ENCODE data around the gene HOXC13.

Gene HOXC13

GRCh38 chr12:53987787-53988230 is 49.2 kb downstream of the HOXC13 start:
- no peaks in the 10 kb centered on the region for H3K36me3 ChIP-seq (ENCODE audit: insufficient read depth, low read length)
- H3K9me3 ChIP-seq (ENCODE audit: low read length), result no peaks in the 10 kb centered on the region
- no peaks in the 10 kb centered on the region for H3K4me1 ChIP-seq (ENCODE audit: insufficient read depth, low read length)
- H3K27me3 ChIP-seq (ENCODE audit: insufficient read depth, low read length), result peaks cover 94% of the 10 kb centered on the region
- H3K4me3 ChIP-seq (ENCODE audit: low read length), result no peak overlapping the region
- H2AFZ ChIP-seq (ENCODE audit: low read depth, low read length), result no peak overlapping the region

- H3K4me3 ChIP-seq (ENCODE audit: low read length), result no peak overlapping the region
Measured at GRCh38 chr12:53988541-53989226, 50.1 kb downstream of the HOXC13 start.

GRCh38 chr12:53989227-53990113 is 50.8 kb downstream of the HOXC13 start:
- no peaks in the 10 kb centered on the region for H3K4me1 ChIP-seq (ENCODE audit: insufficient read depth, low read length)
- H3K27me3 ChIP-seq (ENCODE audit: insufficient read depth, low read length), result peaks cover 94% of the 10 kb centered on the region
- no peak overlapping the region for H2AFZ ChIP-seq (ENCODE audit: low read depth, low read length)
- H3K36me3 ChIP-seq (ENCODE audit: insufficient read depth, low read length), result no peaks in the 10 kb centered on the region
- no peak overlapping the region for H3K4me3 ChIP-seq (ENCODE audit: low read length)
- H3K9me3 ChIP-seq (ENCODE audit: low read length), result no peaks in the 10 kb centered on the region

More at GRCh38 chr12:53988541-53989226, 50.1 kb downstream of the HOXC13 start:
- Histone ChIP-seq H3K4me1 (ENCODE audit: insufficient read depth, low read length) (no peaks in the 10 kb centered on the region), H3K9me3 (ENCODE audit: low read length) (no peaks in the 10 kb centered on the region), H3K36me3 (ENCODE audit: insufficient read depth, low read length) (no peaks in the 10 kb centered on the region), H2AFZ (ENCODE audit: low read depth, low read length) (no peak overlapping the region), H3K27me3 (ENCODE audit: insufficient read depth, low read length) (peaks cover 94% of the 10 kb centered on the region)

GRCh38 chr12:53990311-53991076 is 51.9 kb downstream of the HOXC13 start:
- H2AFZ ChIP-seq (ENCODE audit: low read depth, low read length), result no peak overlapping the region
- no peak overlapping the region for H3K4me3 ChIP-seq (ENCODE audit: low read length)
- peaks cover 5% of the 10 kb centered on the region for H3K4me1 ChIP-seq (ENCODE audit: insufficient read depth, low read length)
- H3K36me3 ChIP-seq (ENCODE audit: insufficient read depth, low read length), result no peaks in the 10 kb centered on the region
- peaks cover 98% of the 10 kb centered on the region for H3K27me3 ChIP-seq (ENCODE audit: insufficient read depth, low read length)
- no peaks in the 10 kb centered on the region for H3K9me3 ChIP-seq (ENCODE audit: low read length)

- H3K4me1 ChIP-seq (ENCODE audit: insufficient read depth, low read length), result peaks cover 7% of the 10 kb centered on the region
Measured at GRCh38 chr12:53991077-53991460, 52.4 kb downstream of the HOXC13 start.

GRCh38 chr12:53992377-53992889 is 53.8 kb downstream of the HOXC13 start:
- H2AFZ ChIP-seq (ENCODE audit: low read depth, low read length), result no peak overlapping the region
- H3K4me1 ChIP-seq (ENCODE audit: insufficient read depth, low read length), result peaks cover 7% of the 10 kb centered on the region
- no peaks in the 10 kb centered on the region for H3K9me3 ChIP-seq (ENCODE audit: low read length)
- no peak overlapping the region for H3K4me3 ChIP-seq (ENCODE audit: low read length)
- H3K36me3 ChIP-seq (ENCODE audit: insufficient read depth, low read length), result no peaks in the 10 kb centered on the region
- H3K27me3 ChIP-seq (ENCODE audit: insufficient read depth, low read length), result peaks cover 98% of the 10 kb centered on the region

More at GRCh38 chr12:53991077-53991460, 52.4 kb downstream of the HOXC13 start:
- no peak overlapping the region for H3K4me3 ChIP-seq (ENCODE audit: low read length)
- no peak overlapping the region for H2AFZ ChIP-seq (ENCODE audit: low read depth, low read length)
- no peaks in the 10 kb centered on the region for H3K36me3 ChIP-seq (ENCODE audit: insufficient read depth, low read length)
- peaks cover 98% of the 10 kb centered on the region for H3K27me3 ChIP-seq (ENCODE audit: insufficient read depth, low read length)
- no peaks in the 10 kb centered on the region for H3K9me3 ChIP-seq (ENCODE audit: low read length)

GRCh38 chr12:53993162-53994008 is 54.8 kb downstream of the HOXC13 start:
- no peak overlapping the region for H2AFZ ChIP-seq (ENCODE audit: low read depth, low read length)
- peaks cover 7% of the 10 kb centered on the region for H3K4me1 ChIP-seq (ENCODE audit: insufficient read depth, low read length)
- no peaks in the 10 kb centered on the region for H3K36me3 ChIP-seq (ENCODE audit: insufficient read depth, low read length)
- no peaks in the 10 kb centered on the region for H3K9me3 ChIP-seq (ENCODE audit: low read length)
- H3K27me3 ChIP-seq (ENCODE audit: insufficient read depth, low read length), result peaks cover 98% of the 10 kb centered on the region
- no peak overlapping the region for H3K4me3 ChIP-seq (ENCODE audit: low read length)

GRCh38 chr12:53994009-53994263 is 55.3 kb downstream of the HOXC13 start:
- Histone ChIP-seq H3K4me1 (ENCODE audit: insufficient read depth, low read length) (peaks cover 7% of the 10 kb centered on the region), H3K4me3 (ENCODE audit: low read length) (no peak overlapping the region), H3K27me3 (ENCODE audit: insufficient read depth, low read length) (peaks cover 98% of the 10 kb centered on the region)

GRCh38 chr12:53994264-53995001 is 55.8 kb downstream of the HOXC13 start:
- H3K4me3 ChIP-seq (ENCODE audit: low read length), result no peak overlapping the region

More at GRCh38 chr12:53994009-53994263, 55.3 kb downstream of the HOXC13 start:
- no peaks in the 10 kb centered on the region for H3K36me3 ChIP-seq (ENCODE audit: insufficient read depth, low read length)
- H3K9me3 ChIP-seq (ENCODE audit: low read length), result no peaks in the 10 kb centered on the region
- H2AFZ ChIP-seq (ENCODE audit: low read depth, low read length), result no peak overlapping the region

GRCh38 chr12:53995002-53995377 is 56.4 kb downstream of the HOXC13 start:
- H3K27me3 ChIP-seq (ENCODE audit: insufficient read depth, low read length), result peaks cover 99% of the 10 kb centered on the region
- no peaks in the 10 kb centered on the region for H3K9me3 ChIP-seq (ENCODE audit: low read length)
- no peak overlapping the region for H2AFZ ChIP-seq (ENCODE audit: low read depth, low read length)
- H3K4me1 ChIP-seq (ENCODE audit: insufficient read depth, low read length), result peaks cover 7% of the 10 kb centered on the region
- no peak overlapping the region for H3K4me3 ChIP-seq (ENCODE audit: low read length)
- H3K36me3 ChIP-seq (ENCODE audit: insufficient read depth, low read length), result no peaks in the 10 kb centered on the region

More at GRCh38 chr12:53994264-53995001, 55.8 kb downstream of the HOXC13 start:
- Histone ChIP-seq H3K36me3 (ENCODE audit: insufficient read depth, low read length) (no peaks in the 10 kb centered on the region), H3K9me3 (ENCODE audit: low read length) (no peaks in the 10 kb centered on the region), H2AFZ (ENCODE audit: low read depth, low read length) (no peak overlapping the region), H3K27me3 (ENCODE audit: insufficient read depth, low read length) (peaks cover 98% of the 10 kb centered on the region), H3K4me1 (ENCODE audit: insufficient read depth, low read length) (peaks cover 7% of the 10 kb centered on the region)

GRCh38 chr12:53995378-53996239 is 57.0 kb downstream of the HOXC13 start:
- Histone ChIP-seq H3K27me3 (ENCODE audit: insufficient read depth, low read length) (peaks cover 99% of the 10 kb centered on the region), H3K9me3 (ENCODE audit: low read length) (no peaks in the 10 kb centered on the region), H2AFZ (ENCODE audit: low read depth, low read length) (peak overlapping the region; percentile 76), H3K4me3 (ENCODE audit: low read length) (peak overlapping the region; percentile 22), H3K36me3 (ENCODE audit: insufficient read depth, low read length) (no peaks in the 10 kb centered on the region), H3K4me1 (ENCODE audit: insufficient read depth, low read length) (peaks cover 7% of the 10 kb centered on the region)
